CD4-positive, alpha-beta T cell treated with Interferon alpha-2 for 1 hour (primary cell): Measurements from ENCODE around the gene LTBP1.
"Not testable (repeated sequence)": the region's sequence is repeated elsewhere in the genome, so short reads cannot be mapped to it uniquely, and the experiment has no call there.

Experiments used
- DNase-seq, 2 donors: peaks; one replicate each; pipeline ENCODE4 v3.0.0-alpha.2; 2020 to 2022

LTBP1 gene, protein sequence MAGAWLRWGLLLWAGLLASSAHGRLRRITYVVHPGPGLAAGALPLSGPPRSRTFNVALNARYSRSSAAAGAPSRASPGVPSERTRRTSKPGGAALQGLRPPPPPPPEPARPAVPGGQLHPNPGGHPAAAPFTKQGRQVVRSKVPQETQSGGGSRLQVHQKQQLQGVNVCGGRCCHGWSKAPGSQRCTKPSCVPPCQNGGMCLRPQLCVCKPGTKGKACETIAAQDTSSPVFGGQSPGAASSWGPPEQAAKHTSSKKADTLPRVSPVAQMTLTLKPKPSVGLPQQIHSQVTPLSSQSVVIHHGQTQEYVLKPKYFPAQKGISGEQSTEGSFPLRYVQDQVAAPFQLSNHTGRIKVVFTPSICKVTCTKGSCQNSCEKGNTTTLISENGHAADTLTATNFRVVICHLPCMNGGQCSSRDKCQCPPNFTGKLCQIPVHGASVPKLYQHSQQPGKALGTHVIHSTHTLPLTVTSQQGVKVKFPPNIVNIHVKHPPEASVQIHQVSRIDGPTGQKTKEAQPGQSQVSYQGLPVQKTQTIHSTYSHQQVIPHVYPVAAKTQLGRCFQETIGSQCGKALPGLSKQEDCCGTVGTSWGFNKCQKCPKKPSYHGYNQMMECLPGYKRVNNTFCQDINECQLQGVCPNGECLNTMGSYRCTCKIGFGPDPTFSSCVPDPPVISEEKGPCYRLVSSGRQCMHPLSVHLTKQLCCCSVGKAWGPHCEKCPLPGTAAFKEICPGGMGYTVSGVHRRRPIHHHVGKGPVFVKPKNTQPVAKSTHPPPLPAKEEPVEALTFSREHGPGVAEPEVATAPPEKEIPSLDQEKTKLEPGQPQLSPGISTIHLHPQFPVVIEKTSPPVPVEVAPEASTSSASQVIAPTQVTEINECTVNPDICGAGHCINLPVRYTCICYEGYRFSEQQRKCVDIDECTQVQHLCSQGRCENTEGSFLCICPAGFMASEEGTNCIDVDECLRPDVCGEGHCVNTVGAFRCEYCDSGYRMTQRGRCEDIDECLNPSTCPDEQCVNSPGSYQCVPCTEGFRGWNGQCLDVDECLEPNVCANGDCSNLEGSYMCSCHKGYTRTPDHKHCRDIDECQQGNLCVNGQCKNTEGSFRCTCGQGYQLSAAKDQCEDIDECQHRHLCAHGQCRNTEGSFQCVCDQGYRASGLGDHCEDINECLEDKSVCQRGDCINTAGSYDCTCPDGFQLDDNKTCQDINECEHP (N-terminal part only)

DNA sequence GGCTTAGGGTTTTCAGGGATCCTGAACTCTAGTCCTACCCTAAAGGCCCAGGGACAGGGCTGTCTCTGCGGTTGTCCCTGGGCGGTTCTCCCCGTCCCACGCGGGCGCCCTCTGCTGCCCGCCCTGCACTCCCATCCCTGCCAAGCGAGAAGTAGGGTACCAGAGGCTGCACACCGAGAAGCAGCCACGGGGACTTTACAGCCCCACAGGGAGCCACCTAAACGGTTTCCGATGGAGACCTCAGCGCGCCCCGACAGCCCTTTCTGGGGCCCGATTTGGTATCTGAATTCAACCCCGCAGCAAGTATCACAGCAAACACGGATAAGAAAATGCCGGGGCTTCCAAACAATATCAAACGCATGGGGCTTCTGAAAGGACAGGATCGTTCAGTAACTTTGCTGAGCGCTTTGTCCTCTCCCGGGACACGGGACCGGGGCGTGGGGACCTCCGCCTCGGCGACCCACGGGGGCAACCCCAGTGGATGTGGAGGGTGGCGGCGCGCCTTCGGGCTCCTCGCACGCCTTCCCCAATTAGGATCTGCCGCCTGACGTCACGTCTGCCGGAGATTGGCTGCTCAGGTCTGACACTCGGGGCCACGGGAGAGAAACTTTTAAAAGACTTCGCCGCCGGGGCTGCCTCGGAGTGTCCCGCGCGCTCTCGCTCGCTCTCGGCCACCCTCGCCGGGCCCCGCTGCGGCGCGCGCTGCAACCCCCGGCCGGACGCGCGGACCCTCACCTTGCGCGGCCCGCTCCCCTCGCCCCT is at the start of gene LTBP1:
LTBP1 (plus strand) TSS at position 640 of the 762 bp plus-strand sequence. CDS start 372 bp downstream, outside the sequence.
- DNase-seq, result peak; percentile 45 to 70

DNA sequence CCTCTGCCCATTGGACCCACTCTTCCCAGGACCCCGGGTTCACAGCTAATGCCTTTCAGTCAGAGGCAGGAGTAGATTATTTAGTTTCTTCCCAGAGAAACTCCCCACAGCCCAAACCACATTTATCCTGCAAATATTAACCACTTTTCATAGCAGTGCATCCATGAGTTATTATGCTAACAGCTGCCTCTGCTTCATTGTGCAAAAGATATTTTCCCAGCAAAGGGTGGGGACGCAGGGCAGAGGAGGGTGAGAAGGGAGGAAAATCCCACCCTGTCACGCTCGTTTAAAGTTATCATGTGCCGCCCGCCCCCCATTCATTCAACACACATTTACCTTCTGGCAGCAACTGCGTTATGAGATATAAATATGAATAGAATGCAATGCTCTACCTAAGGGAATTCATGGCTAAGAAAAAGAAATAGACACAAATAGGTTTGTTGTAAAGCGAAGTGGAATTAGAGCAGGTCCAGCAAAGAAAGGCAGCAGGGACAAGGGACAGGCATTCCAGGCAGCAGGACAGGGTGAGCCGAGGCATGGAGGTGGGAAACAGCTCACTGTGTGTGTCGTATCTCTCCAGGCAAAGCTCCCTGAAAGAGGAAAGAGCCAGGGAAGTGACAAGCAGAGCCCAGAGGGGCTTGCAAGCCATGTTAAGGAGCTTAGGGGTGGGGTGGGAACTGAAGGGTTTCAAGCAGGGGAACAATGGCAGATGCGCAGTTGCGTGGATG is 46.3 kb upstream of the LTBP1 start:
- no peak for DNase-seq

DNA sequence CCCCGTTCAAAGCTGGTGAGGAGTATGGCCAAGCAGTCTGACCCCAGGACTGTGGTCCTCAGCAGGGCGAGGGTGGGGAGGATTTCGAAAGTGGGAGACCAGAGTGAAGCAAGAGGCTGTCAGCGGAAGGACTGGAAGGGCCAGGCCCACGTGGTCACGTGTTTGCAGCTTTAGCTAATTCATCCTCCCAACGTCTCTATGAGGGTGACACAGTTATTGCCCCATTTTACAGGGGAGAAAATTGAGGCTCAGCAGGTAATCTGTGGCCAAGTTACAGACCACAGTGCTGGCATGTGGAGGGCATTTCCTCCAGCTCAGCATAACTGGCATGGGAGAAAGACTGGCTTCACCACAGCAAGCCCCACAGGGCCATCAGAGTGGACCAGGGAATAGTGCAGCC is 45.4 kb upstream of the LTBP1 start:
- DNase-seq, result no peak

DNA sequence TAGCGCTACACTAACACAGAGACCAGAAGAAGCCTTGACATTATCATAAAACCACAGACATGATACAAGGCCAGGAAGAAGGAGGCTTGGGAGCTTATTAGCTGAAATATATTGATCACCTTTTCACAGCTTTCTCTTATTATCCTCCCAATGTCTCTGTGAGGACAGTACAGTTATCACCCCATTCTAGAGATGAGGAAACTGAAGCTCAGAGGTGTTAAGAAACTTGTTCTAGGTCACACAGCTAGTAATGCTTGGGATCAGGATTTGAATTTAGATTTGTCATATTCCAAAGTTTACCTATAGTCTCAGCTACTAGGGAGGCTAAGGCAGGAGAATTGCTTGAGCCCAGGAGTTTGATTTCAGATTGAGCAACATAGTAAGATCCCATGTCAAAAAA is 44.6 kb upstream of the LTBP1 start:
- no peak for DNase-seq

DNA sequence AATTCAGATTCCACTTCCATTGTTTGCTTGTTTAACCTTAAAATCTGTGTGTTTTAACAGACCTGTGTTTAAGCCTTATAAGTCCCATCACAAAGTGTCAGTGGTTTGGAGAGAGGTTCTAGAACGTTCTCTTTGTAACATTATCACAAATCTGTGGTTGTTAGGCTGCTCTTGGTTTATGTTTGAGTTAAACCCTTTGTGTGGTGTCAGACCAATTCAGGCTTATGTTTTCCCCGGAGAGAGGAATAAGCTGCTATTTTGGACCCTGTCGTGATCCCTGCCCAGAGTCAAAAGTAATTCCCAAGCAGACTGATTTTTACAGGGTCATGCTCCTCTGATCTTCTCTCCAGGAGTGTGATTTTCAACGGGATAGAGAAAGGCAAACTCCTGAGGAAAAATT is 43.8 kb upstream of the LTBP1 start:
- no peak for DNase-seq

DNA sequence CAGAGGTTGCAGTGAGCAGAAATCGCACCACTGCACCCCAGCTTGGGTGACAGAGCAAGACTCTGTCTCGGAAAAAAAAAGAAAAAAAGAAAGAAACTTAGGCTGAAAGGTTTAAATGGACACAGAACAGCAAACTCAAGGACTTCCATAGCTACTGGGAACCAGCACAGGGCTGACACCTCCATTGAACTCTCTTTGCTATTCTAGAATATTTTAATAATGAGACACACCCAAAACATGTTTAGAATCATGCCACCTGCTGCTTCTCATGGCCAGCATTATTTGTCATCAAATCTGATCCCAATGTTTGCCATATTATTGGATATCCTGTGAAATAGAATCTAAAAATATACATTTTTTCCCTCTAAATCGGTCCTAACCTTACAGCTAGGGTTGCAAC is 42.7 kb upstream of the LTBP1 start:
- no peak for DNase-seq

DNA sequence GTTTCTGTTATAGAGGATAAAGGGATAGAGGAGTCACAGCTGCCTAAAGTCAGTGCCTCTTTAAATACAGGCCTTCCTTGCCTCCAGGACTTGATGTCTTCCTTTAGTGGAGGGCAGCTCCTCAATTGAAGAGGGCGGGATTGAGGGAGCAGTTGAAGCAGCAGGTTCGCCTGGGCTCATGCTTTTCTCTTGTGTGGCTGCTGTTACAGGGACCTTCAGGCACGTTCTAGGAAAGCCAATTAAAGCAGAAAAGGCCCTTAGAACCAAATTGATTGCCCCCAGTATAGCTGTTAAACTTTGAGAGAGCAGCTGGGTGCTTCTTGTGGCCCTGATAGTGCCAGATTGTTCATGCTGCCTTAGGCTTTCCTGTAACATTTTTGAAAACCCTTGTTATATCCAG is 42.0 kb upstream of the LTBP1 start:
- DNase-seq, result no peak

DNA sequence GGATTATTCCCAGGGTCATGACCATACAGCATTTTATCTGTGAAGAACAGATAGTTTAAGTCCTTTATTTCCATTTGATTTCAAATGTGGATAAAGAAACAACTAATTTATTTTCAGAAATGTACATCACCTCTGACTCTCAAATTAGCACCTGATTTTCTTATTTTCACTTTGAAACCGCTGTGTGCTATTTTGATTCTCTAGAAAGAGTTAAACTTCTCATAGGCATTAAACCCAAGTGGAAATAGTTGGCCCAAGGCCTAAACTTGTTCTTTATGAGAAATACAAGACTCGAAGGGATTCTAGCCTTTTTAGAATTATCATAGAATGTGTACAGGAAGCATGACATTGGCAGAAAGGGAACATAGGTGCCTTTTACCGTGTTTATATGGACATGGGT is 41.5 kb upstream of the LTBP1 start:
- no peak for DNase-seq

DNA sequence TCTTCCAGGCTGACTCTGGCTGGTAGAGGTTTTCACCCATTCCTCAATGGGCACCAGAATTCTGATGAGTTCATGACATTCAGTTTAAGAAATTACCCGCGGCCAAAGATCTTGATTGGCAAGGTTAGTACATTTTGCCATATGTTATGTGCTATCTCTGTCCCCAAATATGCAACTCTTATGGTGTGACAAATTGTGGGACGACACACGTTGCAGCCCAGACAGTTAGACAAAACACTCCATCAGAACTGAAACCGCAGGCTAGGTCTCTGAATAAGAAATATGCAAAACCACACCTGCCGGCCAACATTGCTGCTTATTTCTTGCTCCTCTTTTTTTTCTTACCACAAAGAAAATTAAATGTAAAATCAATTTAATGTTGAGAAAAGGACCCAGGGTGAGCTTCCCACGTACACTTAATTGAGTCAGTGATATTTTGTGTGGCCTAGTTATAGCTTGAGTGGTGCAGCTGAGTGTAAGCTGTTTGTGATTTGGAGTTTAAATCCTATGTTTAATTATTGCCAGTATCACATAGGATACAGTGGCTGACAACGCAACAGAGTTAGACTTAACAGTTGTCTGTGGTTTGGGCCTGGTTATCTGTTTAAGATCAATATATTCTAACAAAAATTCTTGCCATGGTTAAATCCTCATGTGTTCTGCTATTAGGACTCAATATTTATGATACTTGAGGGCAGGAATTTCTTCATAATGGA is 35.7 kb upstream of the LTBP1 start:
- no peak for DNase-seq

DNA sequence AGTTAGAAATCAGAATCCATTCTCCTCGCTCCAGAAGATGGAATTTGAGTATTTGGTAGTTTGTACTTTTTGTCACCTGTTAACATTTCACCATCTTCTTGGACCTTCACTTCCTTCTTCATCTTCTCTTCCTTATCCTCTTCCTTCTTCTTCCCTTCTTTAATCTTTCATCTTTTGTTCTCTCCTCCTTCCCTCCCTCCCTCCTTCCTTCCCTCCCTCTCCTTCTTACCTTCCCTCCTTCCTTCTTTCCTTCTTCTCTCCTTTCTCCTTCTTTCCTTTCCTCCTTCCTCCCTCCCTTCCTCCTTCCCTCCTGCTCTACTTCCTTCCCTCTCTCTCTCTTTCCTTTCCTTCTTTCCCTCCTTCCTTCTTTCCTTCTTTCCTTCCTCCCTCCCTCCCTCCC is 31.1 kb upstream of the LTBP1 start:
- no peak for DNase-seq

DNA sequence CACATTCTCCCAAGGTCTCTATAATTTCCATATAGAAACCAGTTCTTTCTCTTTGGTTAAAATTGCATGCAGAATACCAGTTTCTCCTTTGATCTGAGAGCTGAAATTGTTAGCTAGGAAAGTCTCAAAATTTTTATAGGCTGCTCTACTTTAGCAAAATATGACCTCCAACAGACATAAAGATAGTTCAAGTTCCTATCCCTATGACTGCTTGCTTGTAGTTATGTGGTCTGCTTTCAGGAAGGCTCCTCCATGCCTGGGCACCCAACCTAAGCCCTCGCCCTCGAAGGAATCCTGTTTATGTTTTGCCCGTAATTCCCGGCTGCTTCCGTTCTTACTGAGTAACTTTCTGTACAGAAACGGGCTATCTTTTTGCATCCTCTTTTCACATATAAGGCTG is 28.0 kb upstream of the LTBP1 start:
- no peak for DNase-seq

DNA sequence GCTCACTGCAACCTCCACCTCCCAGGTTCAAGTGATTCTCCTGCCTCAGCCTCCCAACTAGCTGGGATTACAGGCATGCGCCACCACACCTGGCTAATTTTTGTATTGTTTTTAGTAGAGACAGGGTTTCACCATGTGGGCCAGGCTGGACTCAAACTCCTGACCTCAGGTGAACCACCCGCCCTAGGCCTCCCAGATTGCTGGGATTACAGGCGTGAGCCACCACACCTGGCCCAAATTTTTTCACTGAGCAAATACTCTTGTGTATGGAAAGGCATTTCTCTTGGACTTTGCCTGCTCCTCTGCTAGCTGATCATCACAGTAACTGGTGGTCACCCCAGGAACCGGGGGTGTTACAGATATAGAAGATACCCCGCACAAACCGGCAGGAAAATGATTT is 26.9 kb upstream of the LTBP1 start:
- DNase-seq, result not testable (repeated sequence)

DNA sequence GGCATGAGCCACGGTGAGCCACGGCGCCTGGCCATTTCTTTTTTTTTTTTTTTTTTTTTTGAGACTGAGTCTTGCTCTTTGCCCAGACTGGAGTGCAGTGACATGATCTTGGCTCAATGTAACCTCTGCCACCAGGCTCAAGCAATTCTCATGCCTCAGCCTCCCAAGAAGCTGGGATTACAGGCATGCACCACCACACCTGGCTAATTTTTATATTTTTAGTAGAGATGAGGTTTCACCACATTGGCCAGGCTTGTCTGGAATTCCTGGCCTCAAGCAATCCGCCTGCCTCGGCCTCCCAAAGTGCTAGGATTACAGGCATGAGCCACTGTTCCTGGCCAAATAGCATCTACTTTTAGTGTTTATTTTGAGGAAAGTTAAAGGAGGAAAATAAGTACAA is 25.3 kb upstream of the LTBP1 start:
- DNase-seq, result not testable (repeated sequence)

DNA sequence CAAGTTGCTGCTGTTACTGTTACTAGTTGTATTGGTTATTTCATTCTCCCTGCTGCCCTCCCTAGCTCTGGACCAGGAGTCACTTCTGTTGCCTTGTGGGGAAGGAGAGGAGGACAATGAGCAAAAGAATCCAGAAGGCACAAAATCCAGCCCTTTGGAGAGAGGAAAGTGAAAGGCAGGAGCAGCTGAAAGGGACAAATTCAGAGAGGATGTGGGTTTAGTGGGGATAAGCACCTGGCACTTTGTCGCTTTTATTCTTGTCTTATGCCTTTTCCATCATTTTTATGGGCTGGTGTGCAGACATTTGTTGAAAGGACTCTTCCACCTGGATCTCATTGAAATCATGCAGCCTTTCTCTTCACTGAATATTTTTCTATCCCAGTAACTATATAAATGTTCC is 24.3 kb upstream of the LTBP1 start:
- no peak for DNase-seq

DNA sequence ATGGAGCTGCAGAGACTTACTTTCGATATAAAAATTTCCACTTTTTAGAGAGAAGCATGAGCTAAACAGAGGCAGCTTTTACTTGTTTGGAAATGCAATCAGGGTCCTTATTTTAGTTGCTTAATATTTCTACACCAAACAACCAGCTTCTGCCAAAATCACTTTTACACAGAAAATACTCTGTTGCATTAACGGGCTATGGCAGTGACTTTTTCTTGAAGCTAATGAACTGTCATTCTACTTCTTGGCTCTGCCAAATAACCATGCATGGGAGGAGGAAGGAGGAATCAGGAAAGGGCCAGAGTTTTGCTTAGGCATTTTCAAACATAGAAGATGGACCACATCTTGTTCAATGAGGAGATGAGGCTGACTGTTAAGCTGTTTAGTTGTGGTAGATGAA is 23.6 kb upstream of the LTBP1 start:
- no peak for DNase-seq

DNA sequence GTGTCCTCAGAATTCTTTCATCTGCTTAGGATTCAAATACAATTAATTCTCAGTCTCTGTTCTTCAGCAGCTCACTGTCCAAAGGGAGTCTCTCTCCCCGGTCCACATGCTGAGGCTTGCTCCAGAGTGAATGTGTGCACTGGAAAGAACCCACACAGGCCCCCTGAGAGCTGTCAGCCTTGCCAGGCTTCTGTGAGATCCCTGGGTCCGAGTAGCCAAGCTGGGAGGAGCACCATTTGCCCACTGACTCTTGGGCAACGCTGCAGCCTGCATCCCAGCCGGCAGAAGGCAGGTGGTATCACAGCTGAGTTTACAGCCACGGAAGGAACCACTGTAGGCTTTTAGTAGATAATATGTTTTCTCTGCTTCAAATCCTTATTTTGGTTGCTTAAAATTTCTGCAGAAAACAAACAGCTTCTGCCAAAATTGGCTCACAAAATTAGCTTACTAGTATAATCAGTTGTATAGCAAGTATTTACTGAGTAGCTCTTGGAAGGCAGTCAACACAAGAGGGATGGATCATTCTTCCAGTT is 21.4 kb upstream of the LTBP1 start:
- no peak for DNase-seq

DNA sequence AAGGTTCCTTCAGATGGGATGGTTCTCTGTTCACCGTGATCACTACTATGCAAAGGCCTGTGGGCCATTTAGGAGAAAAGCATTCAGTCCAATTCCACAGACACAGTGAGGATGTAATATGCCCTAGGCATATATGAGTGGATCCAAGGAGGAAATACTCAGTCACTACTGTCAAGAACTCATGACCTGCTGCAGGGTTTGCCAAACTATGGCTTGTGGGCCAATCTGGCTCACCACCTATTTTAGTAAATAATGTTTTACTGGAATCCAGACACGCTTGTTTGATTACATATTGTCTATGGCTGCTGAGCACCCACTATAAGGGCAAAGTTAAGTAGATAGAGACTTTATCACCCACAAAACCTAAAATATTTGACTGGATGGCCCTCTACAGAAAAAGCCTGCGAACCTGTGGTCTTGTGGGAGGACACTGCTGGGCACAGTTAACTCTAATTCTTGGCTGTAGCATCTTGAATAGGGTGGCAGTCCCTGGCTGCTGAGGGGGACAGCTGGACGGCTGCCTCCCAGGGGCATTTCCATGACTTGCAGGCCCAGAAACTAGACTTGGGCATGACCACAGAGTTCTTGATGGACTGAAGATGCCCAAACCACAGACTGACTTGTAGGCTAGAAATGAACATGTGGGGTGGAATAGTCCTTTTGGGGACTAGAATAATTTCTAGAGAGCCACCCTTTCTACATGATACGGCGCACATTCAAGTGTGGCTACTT is 20.6 kb upstream of the LTBP1 start:
- DNase-seq, result no peak

DNA sequence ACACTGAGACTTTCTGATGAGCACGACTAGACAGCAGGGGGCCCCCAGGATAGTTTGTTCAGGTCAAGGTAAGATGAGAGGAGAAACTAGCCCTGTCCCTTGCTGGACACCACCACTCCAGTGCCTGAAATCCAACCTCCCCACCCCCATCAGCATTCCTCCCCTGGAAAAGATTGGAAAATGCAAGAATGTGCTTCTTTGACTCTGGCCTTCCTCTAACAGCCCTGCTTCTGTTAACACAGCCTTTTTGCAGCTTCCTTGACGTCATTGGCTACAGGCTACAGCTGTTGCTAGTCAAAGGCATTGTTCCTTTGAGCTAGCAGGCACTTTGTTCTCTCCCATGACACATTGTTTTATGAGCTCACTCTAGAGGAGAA is 20.1 kb upstream of the LTBP1 start:
- DNase-seq, result no peak

DNA sequence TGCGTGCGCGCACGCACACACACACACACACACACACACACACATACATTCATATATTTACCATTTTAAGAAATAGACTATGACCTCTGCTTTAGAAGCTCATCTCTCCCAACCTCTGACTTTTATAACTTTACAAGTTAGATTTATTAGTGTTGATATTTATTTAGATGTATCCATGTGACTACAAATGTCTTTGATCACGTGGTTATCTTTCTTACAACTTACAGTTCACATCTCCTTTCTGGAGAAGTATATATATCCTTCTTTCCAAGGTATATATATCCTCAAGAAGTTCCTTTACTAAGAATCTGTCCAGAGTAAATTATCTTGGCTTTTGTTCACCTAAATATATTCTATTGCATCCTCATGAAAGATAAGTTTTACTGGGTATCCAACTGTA is 16.3 kb upstream of the LTBP1 start:
- no peak for DNase-seq

DNA sequence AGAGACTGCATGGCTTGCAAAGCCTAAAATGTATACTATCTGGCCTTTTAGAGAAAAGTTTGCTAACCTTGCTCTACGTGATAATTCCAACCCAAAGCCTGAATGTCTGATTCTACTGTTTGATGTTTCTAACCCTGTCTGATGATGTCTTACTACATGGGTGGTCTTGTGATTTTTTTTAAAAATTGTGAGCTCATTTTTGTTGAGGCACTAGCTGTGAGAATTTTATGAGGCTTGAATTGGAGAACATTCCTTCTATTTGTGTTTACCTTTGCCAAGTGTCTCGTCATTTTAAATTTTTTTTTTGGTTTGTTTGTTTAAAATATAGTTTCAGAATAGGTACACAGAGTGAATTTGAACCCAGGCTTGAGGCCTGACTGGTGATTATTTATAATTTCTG is 15.2 kb upstream of the LTBP1 start:
- no peak for DNase-seq
